ENCODE results near the gene FYN.

FYN gene

DNA sequence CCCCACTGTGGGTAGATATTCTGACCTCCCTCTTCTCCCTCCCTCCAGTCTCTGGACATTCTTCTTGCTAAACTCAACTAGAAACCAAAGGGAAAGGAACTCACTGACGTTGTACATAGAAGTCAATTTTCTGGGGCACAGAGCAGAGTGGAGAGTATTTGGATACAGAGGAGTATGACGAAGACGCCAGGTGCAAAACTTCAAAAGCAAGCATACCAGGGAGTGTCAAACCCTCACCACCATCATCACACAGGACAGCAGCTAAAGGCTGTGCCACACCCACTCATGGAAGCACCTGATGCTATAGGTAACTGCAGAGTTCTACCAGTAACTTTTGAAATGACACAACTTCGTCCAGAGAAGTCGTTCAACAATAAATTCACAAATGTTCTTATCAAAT is 64.8 kb downstream of the FYN start:
- Histone ChIP-seq H3K4me3 (no peak overlapping the region), H3K9me3 (ENCODE audit: low read depth, low read length) (no peaks in the 10 kb centered on the region), H3K27ac (no peak overlapping the region), H3K36me3 (ENCODE audit: insufficient read depth, low read length) (peaks cover 3% of the 10 kb centered on the region; the same call in 1 of the 2 replicates), H3K9ac (ENCODE audit: insufficient read length) (no peak overlapping the region)
- TF ChIP-seq EZH2 (IDR thresholded peaks at IDR 0.05) (no peak), FOXP2 (optimal IDR thresholded peaks at IDR 0.05; ENCODE audit: control extremely low read depth, extremely low read length, insufficient read depth) (no peak), POLR2AphosphoS5 (IDR thresholded peaks at IDR 0.05; ENCODE audit: borderline replicate concordance, low read depth, low read length) (no peak)
- no peak for DNase-seq (ENCODE audit: low read depth, low spot score)

- no peak for DNase-seq (ENCODE audit: low read depth, low spot score)
- no peaks in the 10 kb centered on the region; the same call in 1 of the 2 replicates for H3K36me3 ChIP-seq (ENCODE audit: insufficient read depth, low read length)
- no peaks in the 10 kb centered on the region for H3K9me3 ChIP-seq (ENCODE audit: low read depth, low read length)
Observed at GRCh38 chr6:111806561-111807497, 66.4 kb downstream of the FYN start.

GRCh38 chr6:111806165-111806547 is 67.1 kb downstream of the FYN start:
- Histone ChIP-seq H3K9me3 (ENCODE audit: low read depth, low read length) (no peaks in the 10 kb centered on the region), H3K27ac (no peak overlapping the region), H3K36me3 (ENCODE audit: insufficient read depth, low read length) (no peaks in the 10 kb centered on the region; the same call in 1 of the 2 replicates), H3K4me3 (no peak overlapping the region), H3K9ac (ENCODE audit: insufficient read length) (no peak overlapping the region)
- no peak for DNase-seq (ENCODE audit: low read depth, low spot score)
- TF ChIP-seq POLR2AphosphoS5 (IDR thresholded peaks at IDR 0.05; ENCODE audit: borderline replicate concordance, low read depth, low read length) (no peak), EZH2 (IDR thresholded peaks at IDR 0.05) (no peak), FOXP2 (optimal IDR thresholded peaks at IDR 0.05; ENCODE audit: control extremely low read depth, extremely low read length, insufficient read depth) (no peak)

More at GRCh38 chr6:111806561-111807497, 66.4 kb downstream of the FYN start:
- no peak overlapping the region for H3K9ac ChIP-seq (ENCODE audit: insufficient read length)
- H3K27ac ChIP-seq, result no peak overlapping the region
- H3K4me3 ChIP-seq, result no peak overlapping the region
- TF ChIP-seq POLR2AphosphoS5 (IDR thresholded peaks at IDR 0.05; ENCODE audit: borderline replicate concordance, low read depth, low read length) (no peak), EZH2 (IDR thresholded peaks at IDR 0.05) (no peak), FOXP2 (optimal IDR thresholded peaks at IDR 0.05; ENCODE audit: control extremely low read depth, extremely low read length, insufficient read depth) (no peak)

- TF ChIP-seq EZH2 (IDR thresholded peaks at IDR 0.05) (no peak), POLR2AphosphoS5 (IDR thresholded peaks at IDR 0.05; ENCODE audit: borderline replicate concordance, low read depth, low read length) (no peak), FOXP2 (optimal IDR thresholded peaks at IDR 0.05; ENCODE audit: control extremely low read depth, extremely low read length, insufficient read depth) (no peak)
- no peaks in the 10 kb centered on the region for H3K9me3 ChIP-seq (ENCODE audit: low read depth, low read length)
- no peak overlapping the region for H3K9ac ChIP-seq (ENCODE audit: insufficient read length)
- H3K36me3 ChIP-seq (ENCODE audit: insufficient read depth, low read length), result no peaks in the 10 kb centered on the region; the same call in 1 of the 2 replicates
- DNase-seq (ENCODE audit: low read depth, low spot score), result no peak
- H3K27ac ChIP-seq, result no peak overlapping the region
- H3K4me3 ChIP-seq, result no peak overlapping the region
Observed at GRCh38 chr6:111805511-111806164, 67.6 kb downstream of the FYN start.

DNA sequence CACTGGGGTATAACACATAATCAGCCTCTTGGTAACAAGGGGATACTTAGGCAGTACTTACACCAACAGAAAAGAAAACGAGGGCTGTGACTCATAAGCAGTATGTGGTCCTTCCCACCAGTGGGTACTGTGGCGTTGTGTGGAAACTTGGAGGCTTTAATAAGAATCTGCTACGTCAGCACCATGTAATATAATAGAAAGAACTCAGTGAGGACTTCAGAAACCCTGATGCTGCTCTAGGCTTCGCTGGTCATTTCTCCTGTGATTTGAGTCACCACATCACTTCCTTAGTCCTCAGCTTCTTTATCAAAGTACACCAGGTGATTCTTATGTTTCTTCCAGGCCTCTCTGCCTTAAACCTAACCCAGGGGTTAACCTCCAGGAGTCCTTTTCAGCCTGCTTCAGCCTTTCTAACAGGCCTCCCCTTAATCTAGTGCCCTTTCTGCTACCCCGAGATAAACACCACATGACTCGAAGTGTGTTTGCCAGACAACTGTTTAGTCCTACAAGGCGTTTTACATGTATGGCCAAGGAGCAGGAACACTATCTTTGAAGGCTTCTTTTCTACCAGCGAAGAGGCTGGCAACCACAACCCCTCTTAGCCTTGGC is 68.5 kb downstream of the FYN start:
- H3K9me3 ChIP-seq (ENCODE audit: low read depth, low read length), result no peaks in the 10 kb centered on the region
- no peaks in the 10 kb centered on the region; the same call in 1 of the 2 replicates for H3K36me3 ChIP-seq (ENCODE audit: insufficient read depth, low read length)
- no peak overlapping the region for H3K4me3 ChIP-seq
- TF ChIP-seq POLR2AphosphoS5 (IDR thresholded peaks at IDR 0.05; ENCODE audit: borderline replicate concordance, low read depth, low read length) (no peak), EZH2 (IDR thresholded peaks at IDR 0.05) (no peak), FOXP2 (optimal IDR thresholded peaks at IDR 0.05; ENCODE audit: control extremely low read depth, extremely low read length, insufficient read depth) (no peak)
- H3K9ac ChIP-seq (ENCODE audit: insufficient read length), result no peak overlapping the region
- no peak for DNase-seq (ENCODE audit: low read depth, low spot score)
- H3K27ac ChIP-seq, result no peak overlapping the region

DNA sequence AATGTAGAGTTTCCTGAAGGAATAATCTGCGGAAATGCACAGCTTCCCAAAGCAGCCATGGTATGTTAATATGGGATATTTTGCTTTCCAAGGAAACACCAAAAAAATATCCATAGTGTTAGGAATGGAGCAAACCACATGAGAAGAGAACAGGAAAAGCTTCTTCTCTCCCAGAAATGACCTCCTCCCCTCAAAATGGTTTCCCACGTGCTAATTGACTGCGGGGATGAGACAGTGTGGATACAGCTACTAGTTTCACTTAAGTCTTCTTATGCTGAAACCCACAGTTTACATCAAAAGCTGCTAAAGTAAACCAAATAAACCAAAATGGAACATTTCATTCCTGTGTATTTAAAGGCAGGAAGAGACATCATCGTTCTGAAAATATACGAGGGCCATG is 69.4 kb downstream of the FYN start:
- H3K27ac ChIP-seq, result no peak overlapping the region
- no peak overlapping the region for H3K4me3 ChIP-seq
- no peaks in the 10 kb centered on the region; the same call in 1 of the 2 replicates for H3K36me3 ChIP-seq (ENCODE audit: insufficient read depth, low read length)
- no peaks in the 10 kb centered on the region for H3K9me3 ChIP-seq (ENCODE audit: low read depth, low read length)
- H3K9ac ChIP-seq (ENCODE audit: insufficient read length), result no peak overlapping the region
- DNase-seq (ENCODE audit: low read depth, low spot score), result no peak
- TF ChIP-seq POLR2AphosphoS5 (IDR thresholded peaks at IDR 0.05; ENCODE audit: borderline replicate concordance, low read depth, low read length), result no peak
- TF ChIP-seq EZH2 (IDR thresholded peaks at IDR 0.05), result no peak
- no peak for TF ChIP-seq FOXP2 (optimal IDR thresholded peaks at IDR 0.05; ENCODE audit: control extremely low read depth, extremely low read length, insufficient read depth)

DNA sequence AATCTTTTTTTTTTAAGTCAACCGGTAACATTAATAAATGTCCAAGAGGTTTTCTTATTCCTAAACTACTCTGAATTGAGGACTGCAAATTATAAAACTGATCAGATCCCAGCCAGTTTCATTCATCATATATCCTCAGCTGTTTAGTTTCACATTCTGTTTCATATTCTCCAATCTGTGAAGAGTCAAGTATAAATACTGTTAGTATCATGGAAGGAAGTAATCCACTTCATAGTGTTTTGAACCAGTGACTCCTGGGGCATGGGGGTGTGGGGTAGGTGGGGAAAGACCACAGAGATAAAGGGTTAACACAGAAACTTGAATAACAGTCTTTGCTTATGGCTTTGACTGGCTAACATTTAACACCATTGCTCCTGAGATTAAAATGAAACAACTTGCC is 69.9 kb downstream of the FYN start:
- Histone ChIP-seq H3K4me3 (no peak overlapping the region), H3K27ac (no peak overlapping the region), H3K9ac (ENCODE audit: insufficient read length) (no peak overlapping the region), H3K9me3 (ENCODE audit: low read depth, low read length) (no peaks in the 10 kb centered on the region), H3K36me3 (ENCODE audit: insufficient read depth, low read length) (no peaks in the 10 kb centered on the region; the same call in 1 of the 2 replicates)
- DNase-seq (ENCODE audit: low read depth, low spot score), result no peak
- TF ChIP-seq EZH2 (IDR thresholded peaks at IDR 0.05) (no peak), FOXP2 (optimal IDR thresholded peaks at IDR 0.05; ENCODE audit: control extremely low read depth, extremely low read length, insufficient read depth) (no peak), POLR2AphosphoS5 (IDR thresholded peaks at IDR 0.05; ENCODE audit: borderline replicate concordance, low read depth, low read length) (no peak)
